Measurements from ENCODE around the gene ZNF45.
A peak's percentile ranks its signal among the peaks of the same experiment; 100 is the strongest.
"Not testable (repeated sequence)": the region's sequence is repeated elsewhere in the genome, so short reads cannot be mapped to it uniquely, and the experiment has no call there.

The ZNF45 gene

GRCh38 chr19:43910884-43911283 is 24.2 kb downstream of the ZNF45 start:
- no peak for DNase-seq

GRCh38 chr19:43908659-43909058 is 26.4 kb downstream of the ZNF45 start:
- DNase-seq, result no peak

- DNase-seq, result no peak
These were observed 28.3 kb downstream of the ZNF45 start for GRCh38 chr19:43906774-43907173.

GRCh38 chr19:43905897-43906296 is 29.2 kb downstream of the ZNF45 start:
- DNase-seq, result no peak

GRCh38 chr19:43902399-43902798 is 32.7 kb downstream of the ZNF45 start:
- DNase-seq, result no peak

- peak; percentile 68 to 69 for DNase-seq
These were observed 33.4 kb downstream of the ZNF45 start for GRCh38 chr19:43901395-43902390.

- no peak for DNase-seq
These were observed 39.3 kb downstream of the ZNF45 start for GRCh38 chr19:43895727-43896308.

GRCh38 chr19:43883864-43884263 is 51.2 kb downstream of the ZNF45 start, which contains the start of gene ZNF404:
TSS of gene ZNF404 (minus strand) at chr19:43883964.
- DNase-seq, result no peak

GRCh38 chr19:43880483-43880882 is 54.6 kb downstream of the ZNF45 start:
- no peak for DNase-seq

- no peak for DNase-seq
These were observed 62.3 kb downstream of the ZNF45 start for GRCh38 chr19:43872547-43873336.

- not testable (repeated sequence) for DNase-seq
These were observed 68.2 kb downstream of the ZNF45 start for GRCh38 chr19:43866923-43867322.
